HG02763 (cell line): ENCODE results near the gene TRIM5.
"Not testable (repeated sequence)": the region's sequence is repeated elsewhere in the genome, so short reads cannot be mapped to it uniquely, and the experiment has no call there.

Experiments used
- ATAC-seq: cut with Tn5 transposase; IDR thresholded peaks from one replicate; pipeline ENCODE4 v1.9.1; 2021; ENCODE audit warnings: mild to moderate bottlenecking, moderate library complexity; ENCODE audit not compliant: unreplicated experiment

TRIM5 gene

DNA sequence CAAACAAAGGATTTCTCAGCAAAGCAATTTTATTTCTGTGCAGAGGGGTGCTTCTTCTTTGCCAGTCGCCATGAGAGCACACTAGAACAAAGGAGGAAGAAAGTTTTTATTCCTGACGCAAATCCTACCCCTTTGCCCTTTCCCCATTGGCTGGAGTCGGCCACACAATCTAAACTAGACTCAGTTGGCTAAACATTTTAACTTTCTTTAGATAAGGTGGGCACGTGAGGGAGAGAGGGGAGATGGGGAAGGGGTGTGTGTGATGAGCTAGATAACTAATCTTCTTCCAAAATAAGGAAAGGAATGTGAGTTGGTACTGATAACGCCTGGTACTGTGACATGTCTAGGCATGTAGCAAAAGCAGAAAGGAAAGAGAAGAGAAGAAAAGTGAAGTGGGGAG, 5.3 kb upstream of the TRIM5 start:
- no peak for ATAC-seq

DNA sequence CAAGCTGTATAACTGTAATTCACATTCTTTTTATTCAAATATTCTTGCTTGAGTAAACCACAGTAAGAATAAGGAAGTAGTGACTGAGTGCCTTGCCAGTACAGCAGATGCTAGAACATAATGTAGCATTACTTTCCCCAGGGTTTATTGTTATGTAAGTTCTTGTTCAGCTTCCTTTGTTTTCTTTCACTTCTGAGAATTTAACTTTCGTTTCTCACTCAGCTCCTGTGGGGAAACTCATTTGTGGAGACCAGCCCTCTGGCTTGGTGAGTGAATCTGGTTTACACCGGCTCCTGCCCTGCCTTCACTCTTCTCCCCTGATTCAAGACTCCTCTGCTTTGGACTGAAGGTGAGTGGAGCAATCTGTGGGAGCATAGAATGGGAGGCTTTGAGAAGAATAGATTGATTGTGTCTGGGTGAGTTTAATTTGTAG, 4.7 kb upstream of the TRIM5 start, which contains the start of gene TRIM22:
TSS of gene TRIM22 (plus strand) at position 240 of the 433 bp plus-strand sequence. CDS start 6,443 bp downstream, outside the sequence.
- ATAC-seq, result peak; percentile 70

DNA sequence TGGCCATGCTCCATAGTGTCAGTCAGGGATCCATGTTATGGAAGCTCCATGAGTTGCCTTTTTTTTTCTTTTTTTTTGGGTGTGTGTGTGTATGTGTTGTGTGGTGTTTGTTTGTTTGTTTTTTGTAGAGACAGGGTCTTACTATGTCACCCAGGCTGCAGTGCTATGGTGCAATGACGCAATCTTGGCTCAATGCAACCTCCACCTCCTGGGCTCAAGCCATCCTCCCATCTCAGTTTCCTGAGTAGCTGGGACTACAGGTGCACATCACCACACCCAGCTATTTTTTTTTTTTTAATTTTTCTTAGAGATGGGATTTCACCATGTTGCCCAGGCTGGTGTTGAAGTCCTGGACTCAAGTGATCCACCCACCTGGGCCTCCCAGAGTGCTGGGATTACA, 3.6 kb upstream of the TRIM5 start:
- no peak for ATAC-seq

DNA sequence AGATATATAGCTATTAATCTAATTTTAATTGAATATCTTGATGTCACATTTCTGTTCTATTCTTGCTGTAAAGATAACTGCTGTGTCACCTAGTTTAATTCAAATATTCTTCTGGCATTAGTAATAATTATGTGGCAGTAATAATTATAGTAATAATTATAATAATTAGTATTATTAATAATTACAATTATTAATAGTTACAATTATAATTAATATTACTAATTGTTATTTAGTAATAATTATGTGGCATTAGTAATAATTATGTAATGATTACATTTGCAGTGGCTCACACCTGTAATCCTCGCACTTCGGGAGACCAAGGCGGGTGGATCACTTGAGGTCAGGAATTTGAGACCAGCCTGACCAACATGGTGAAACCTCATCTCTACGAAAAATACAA, 1.6 kb upstream of the TRIM5 start:
- no peak for ATAC-seq

DNA sequence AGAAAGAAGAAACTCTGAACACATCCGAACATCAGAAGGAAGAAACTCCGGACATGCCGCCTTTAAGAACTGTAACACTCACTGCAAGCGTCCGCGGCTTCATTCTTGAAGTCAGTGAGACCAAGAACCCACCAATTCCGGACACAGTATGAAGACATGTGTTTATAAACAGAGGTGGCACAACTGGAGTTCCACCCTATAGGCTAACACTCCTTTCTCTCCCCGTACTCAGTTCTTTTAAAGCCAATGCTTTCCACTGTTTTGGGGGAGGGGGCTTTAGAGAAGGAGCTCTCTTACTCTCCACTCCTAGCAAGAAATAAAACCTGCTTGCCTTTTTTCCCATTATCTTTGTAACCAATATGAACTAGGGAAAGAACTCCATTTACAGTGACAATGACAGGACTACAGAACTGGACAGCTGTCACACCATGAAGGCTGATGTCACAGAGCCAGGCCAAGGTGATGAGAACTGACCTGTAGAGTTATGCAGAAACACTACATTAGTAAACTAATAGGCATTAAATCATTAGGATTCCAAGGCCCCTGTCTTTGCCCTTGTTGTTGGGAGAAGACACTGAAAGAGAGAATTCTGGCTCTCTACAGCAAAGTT, 733 bp downstream of the TRIM5 start:
- peak; percentile 16 for ATAC-seq

DNA sequence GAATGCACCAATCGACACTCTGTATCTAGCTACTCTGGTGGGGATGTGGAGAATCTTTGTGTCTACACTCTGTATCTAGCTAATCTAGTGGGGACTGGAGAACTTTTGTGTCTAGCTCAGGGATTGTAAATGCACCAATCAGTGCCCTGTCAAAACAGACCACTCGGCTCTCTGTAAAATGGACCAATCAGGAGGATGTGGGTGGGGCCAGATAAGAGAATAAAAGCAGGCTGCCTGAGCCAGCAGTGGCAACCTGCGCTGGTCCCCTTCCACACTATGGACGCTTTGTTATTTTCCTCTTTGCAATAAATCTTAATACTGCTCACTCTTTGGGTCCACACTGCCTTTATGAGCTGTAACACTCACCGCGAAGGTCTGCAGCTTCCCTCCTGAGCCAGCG, 1.3 kb downstream of the TRIM5 start:
- ATAC-seq, result not testable (repeated sequence)

DNA sequence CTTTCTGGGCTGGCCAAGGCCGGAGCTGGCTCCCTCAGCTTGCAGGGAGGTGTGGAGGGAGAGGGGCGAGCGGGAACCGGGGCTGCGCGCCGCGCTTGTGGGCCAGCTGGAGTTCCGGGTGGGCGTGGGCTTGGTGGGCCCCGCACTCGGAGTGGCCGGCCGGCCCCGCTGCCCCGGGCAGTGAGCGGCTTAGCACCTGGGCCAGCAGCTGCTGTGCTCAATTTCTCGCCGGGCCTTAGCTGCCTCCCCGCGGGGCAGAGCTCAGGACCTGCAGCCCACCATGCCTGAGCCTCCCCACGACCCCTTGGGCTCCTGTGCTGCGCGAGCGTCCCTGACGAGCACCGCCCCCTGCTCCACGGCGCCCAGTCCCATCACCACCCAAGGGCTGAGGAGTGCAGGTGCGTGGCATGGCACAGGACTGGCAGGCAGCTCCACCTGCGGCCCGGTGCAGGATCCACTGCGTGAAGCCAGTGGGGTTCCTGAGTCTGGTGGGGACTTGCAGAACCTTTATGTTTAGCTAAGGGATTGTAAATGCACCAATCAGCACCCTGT, 1.9 kb downstream of the TRIM5 start:
- ATAC-seq, result not testable (repeated sequence)

DNA sequence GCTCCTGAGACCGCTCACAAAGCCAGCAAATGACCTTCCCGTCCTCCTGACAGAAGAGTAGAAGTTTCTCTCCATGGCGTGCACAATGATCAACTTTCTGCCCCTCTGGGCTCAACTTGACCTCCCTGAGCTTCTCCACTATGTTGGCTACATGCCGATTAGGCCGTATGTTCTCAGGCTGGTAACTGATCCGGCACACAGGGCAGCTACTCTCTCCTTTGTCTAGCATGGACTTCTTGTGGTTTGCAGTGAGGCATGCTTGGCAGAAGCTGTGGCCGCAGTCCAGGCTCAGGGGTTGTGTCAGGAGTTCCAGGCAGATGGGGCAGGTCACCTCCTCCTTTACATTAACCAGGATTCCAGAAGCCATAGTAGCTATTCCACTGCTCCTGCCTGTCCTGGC, 5.1 kb downstream of the TRIM5 start:
- no peak for ATAC-seq

DNA sequence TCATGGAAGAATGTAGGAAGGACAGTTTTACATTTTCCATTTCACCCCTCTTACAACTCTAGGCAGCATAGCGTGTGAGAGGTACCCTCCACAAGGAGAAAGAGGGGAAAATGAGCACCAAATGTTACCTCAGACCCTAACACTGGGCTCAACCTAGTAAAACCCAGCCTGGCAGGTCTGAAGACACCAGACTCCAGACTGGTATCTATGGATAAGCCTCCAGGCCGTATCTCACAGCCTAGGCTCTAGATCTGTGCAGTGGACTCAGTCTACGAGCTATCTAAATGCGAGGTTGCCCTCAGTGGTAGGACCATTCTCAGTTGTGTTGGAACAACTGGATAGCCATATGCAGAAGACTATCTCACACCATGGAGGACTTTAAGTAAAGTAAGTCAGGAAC, 10.5 kb downstream of the TRIM5 start:
- no peak for ATAC-seq

DNA sequence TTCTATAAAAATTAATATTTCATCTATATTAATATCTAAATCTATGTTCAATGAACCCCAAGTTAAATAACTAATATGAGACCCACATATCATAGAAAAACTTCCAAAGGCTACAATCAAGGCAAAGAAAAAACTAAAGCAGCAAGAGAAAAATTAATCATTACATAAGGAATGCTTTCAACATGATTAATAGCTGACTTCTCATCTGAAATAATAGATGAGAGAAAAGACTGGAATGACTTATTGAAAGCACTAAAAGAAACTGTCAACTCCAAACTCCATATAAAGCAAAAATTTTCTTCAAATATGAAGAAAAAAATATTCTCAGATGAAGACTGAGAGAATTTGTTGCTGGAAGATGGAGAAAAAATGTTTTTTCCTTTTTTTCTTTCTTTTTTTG, 13.0 kb downstream of the TRIM5 start:
- ATAC-seq, result no peak

DNA sequence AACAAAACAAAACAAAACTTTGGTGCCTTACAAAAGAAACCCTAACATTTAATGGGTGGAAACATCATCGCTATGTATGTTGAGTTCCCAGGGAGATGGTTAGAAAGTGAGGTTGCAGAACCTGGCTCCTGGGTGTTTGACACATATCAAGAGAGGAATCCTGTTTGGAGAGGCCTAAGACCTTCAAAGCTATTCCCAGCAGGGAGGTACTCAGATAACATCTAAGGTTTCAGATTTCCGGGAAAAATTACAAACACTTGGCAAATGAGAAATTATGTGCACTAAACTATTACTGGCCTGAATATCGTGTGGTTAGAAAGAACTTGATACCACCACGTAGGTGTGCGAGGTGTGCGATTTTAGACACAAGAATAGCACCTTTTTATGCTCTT, 18.5 kb downstream of the TRIM5 start:
- ATAC-seq, result no peak

DNA sequence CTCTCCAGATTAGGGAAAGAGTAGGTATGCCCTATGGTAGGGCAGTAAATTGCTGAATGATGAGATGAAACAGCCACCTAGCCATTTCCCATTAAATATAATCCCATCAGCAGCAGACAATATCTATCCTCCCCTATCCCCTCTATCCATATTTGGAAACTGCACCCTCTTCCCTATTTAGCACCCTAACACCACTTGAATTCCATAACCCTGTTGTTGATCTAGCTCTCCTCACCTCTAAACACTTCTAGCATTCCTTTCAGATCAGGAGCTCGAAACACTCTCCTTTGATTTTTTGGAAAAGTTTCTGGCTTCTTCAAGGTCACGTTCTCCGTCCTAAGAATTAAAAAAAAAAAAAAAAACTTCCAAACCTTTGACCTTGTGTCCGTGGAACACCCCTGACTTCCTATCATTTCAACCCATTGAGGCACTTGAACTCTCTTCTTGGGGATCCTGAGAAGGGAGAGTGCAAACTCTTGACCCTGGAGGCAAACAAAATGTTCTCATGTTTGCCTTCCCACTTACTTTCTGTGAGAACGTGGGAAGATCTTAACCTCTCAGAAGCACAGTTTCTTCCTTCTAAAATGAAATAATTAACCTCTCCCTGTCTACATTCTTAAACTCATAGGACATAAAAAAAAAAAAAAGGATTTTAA, 19.0 kb downstream of the TRIM5 start:
- ATAC-seq, result no peak

DNA sequence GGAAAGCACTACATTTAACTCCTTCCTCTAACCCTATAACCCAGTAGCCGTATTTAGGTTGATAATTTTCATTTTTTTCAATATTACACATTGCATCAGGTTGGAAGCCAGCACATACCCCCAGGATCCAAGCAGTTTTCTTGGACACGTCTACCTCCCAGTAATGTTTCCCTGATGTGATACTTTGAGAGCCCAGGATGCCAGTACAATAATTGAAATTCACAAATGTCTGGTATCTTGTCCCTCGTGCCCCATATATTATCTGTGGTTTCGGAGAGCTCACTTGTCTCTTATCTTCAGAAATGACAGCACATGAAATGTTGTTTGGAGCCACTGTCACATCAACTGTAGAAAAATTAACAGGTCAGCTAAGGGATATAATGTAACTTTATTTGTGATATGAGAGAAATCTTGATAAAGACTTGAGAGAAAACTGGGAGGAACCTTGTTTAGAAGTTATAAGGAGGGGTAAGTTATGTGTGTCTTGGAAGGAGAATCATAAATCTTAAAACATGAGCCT, 19.8 kb downstream of the TRIM5 start:
- no peak for ATAC-seq

DNA sequence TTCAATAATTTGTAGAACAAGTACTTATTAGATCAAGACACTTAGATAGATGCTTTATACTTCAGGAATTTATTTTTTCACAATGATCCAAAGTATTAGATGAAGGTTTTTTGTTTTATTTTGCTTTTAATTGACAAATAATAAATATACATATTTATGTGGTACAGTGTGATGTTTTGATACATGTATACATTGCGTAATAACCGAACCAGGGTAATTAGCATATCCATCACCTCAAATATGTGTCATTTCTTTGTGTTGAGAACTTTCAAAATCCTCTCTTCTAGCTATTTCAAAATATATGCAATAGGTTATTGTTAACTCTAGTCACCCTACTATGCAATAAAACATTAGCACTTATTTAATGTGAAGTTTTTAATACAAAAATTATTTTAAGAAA, 21.4 kb downstream of the TRIM5 start:
- no peak for ATAC-seq

DNA sequence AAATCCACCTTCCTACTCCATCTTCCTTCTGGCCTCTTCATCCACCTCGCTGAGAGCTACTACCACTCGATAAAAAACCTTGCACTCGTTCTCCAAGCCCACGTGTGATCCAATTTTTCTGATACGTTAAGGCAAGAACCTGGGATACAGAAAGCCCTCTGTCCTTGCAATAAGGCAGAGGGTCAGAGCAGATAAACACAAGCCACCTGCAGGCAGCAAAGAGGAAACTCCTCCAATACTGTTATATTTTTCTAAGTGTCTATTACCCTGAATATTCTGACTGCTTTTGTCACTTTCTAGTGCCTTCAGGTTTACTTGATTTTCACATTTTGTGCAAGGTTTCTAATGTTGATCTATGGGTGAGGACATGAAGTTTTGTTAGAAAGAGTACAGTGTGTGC, 26.6 kb downstream of the TRIM5 start:
- ATAC-seq, result no peak

DNA sequence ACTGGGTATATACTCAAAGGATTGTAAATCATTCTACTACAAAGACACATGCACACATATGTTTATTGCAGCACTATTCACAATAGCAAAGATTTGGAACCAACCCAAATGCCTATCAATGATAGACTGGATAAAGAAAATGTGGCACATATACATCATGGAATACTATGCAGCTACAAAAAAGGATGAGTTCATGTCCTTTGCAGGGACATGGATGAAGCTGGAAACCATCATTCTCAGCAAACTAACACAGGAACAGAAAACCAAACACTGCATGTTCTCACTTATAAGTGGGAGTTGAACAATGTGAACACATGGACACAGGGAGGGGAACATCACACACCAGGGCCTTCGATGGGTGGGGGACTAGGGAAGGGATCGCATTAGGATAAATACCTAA, 27.9 kb downstream of the TRIM5 start:
- ATAC-seq, result not testable (repeated sequence)

DNA sequence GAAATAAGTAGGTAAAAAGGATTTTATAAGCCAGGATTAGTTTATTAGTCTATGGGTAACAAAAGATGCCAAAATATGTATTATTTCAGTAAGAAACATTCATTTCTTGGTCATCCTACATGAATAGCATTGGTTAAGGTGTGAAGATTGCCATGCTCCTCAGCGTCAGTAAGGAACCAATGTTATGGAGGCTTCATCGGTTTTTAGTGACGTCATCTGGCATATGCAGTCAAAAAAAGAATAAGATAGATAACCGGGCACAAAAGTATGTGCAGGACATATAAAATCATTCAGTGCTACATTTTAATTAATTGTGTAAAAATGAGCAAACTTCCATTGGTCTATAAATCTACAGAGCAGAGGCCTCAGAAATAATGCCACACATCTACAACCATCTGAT, 29.4 kb downstream of the TRIM5 start:
- no peak for ATAC-seq

DNA sequence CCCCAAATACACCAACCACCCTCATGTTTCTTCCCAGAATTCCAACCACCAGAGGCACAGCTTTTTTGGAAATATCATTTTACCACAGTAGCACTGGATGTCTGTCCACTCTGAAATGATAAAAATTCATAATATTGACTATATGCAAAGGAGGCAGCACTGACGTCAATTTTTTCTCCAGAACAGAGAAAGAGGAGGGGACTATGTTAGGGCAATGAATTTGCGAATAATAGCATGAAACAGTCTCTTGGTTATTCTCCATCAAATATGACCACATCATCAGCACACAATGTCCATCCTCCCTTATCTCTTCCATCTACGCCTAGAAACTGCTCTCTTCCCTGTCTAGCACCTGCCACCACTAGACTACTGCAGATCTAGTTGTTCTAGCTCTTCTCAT, 38.7 kb downstream of the TRIM5 start:
- ATAC-seq, result no peak

DNA sequence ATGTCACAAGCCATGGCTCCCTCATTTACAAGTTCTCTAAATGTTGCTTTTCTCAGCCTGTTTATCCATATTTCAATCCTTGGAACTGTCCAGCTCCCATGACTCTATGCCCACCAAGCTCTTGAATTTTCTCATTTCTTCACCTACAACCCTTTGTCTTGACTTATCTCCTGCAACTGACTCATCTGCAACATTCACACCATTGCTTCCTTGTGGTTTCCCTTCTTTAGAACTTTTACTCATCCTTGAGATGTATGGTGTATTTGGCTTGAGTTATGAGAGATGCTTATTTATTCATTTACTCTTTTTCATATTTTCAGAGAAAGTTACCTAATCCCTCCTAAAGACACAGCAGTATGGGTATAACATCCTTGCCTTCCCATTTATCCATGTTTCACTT, 41.3 kb downstream of the TRIM5 start:
- ATAC-seq, result no peak

DNA sequence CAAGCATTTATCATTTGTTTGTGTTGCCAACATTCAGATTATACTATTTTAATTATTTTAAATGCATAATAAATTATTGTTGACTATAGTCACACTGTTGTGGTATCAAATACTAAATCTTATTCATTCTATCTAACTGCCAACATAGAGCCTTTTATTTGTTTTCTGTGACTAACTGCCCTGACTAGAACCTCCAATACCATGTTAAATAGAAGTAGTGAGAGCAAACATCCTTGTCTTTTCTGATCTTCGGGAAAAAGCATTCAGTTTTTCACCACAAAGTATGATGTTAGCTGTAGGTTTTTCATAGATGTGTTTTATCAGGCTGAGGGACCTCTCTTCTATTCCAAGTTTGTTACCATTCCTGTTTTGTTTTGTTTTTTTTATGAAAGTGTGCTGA, 44.9 kb downstream of the TRIM5 start:
- ATAC-seq, result no peak

DNA sequence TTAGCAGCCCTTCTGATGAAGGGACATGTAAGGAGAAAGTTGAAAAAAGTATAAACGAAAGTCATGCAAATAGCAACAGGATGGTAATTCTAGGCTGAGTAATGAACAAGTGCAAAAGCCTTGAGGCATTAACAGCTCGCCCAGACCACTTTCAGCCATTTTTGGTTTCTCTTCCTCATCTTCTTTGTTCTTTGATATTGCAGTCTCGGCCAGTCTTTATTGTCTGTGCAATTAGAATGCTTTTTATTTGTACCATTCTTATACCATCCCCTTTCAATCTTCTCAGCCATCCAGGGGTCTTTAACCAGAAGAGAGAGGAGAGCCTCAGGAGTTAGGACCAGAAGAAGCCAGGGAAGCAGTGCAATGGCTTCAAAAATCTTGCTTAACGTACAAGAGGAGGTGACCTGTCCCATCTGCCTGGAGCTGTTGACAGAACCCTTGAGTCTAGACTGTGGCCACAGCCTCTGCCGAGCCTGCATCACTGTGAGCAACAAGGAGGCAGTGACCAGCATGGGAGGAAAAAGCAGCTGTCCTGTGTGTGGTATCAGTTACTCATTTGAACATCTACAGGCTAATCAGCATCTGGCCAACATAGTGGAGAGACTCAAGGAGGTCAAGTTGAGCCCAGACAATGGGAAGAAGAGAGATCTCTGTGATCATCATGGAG, 52.8 kb downstream of the TRIM5 start:
- ATAC-seq, result peak; percentile 97

DNA sequence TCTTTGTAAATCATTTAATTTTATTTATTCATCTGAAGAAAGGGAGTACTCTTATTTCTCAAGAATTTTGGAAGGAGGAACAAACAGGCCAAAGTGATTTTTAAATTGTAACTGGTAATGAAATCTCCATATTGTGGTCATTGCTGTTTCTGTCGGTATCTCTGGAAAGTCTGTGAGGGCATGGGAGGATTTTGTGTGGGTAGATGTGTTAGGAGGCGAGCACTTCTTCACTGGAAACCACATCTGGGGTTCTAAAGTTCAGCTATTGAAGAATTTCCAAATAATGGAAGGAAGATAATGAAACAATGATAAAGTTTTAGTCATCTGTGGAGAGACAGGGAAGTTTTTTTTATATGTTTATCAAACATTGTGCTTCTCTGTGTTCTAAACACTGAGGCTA, 53.5 kb downstream of the TRIM5 start:
- ATAC-seq, result no peak
